Osteocyte (in vitro differentiated cells): ENCODE data around the gene KIF1A. TPM values are rescaled to one million over a fixed set of nuclear protein-coding genes. Genes with fewer than 3 reads are reported as not detected.

ENCODE experiments used
- DNase-seq: peaks from one replicate; pipeline ENCODE4 v3.0.0; 2021; ENCODE audit warnings: mixed read lengths; ENCODE audit not compliant: unreplicated experiment; ENCODE audit errors: extremely low spot score
- H3K27ac Mint-ChIP-seq: one replicate; pipeline ENCODE4 v1.8.0; 2021; ENCODE audit warnings: mild to moderate bottlenecking, mixed read lengths; ENCODE audit not compliant: unreplicated experiment
- H3K27me3 Mint-ChIP-seq: one replicate; pipeline ENCODE4 v1.8.0; 2021; ENCODE audit warnings: mixed read lengths; ENCODE audit not compliant: unreplicated experiment
- H3K36me3 Mint-ChIP-seq: one replicate; pipeline ENCODE4 v1.8.0; 2021; ENCODE audit warnings: mixed read lengths; ENCODE audit not compliant: unreplicated experiment
- H3K4me1 Mint-ChIP-seq: one replicate; pipeline ENCODE4 v1.8.0; 2021; ENCODE audit warnings: mixed read lengths; ENCODE audit not compliant: unreplicated experiment
- H3K4me3 Mint-ChIP-seq: one replicate; pipeline ENCODE4 v1.8.0; 2021; ENCODE audit warnings: mild to moderate bottlenecking, moderate library complexity, mixed read lengths; ENCODE audit not compliant: unreplicated experiment
- H3K9me3 Mint-ChIP-seq: one replicate; pipeline ENCODE4 v1.8.0; 2021; ENCODE audit warnings: mixed read lengths; ENCODE audit not compliant: unreplicated experiment
- CTCF ChIP-seq: fragments of 200-600 bp; sonication (generic); IDR thresholded peaks from 2 replicates; pipeline ENCODE4 v1.5.0; 2021; ENCODE audit warnings: antibody characterized with exemption, mild to moderate bottlenecking, moderate library complexity
- total RNA-seq: library from RNA; stranded (reverse); gene quantifications from 2 replicates; pipeline ENCODE4 v1.2.1, GENCODE V29; 2021

KIF1A gene
- total RNA-seq, 1 donor from 2014 or later: 5.6 TPM

- Mint-ChIP-seq H3K4me1 (no peaks in the 10 kb centered on the region), H3K27me3 (peaks cover 3% of the 10 kb centered on the region), H3K4me3 (no peak overlapping the region), H3K9me3 (no peaks in the 10 kb centered on the region), H3K36me3 (no peaks in the 10 kb centered on the region), H3K27ac (no peak overlapping the region)
- no peak for TF ChIP-seq CTCF
- no peak for DNase-seq
Measured at GRCh38 chr2:240775905-240776304, 44.1 kb downstream of the KIF1A start.

- Mint-ChIP-seq H3K4me3 (no peak overlapping the region), H3K27ac (no peak overlapping the region), H3K36me3 (no peaks in the 10 kb centered on the region), H3K27me3 (peaks cover 3% of the 10 kb centered on the region), H3K9me3 (no peaks in the 10 kb centered on the region), H3K4me1 (no peaks in the 10 kb centered on the region)
- DNase-seq: no peak
- no peak for TF ChIP-seq CTCF
Measured at GRCh38 chr2:240774856-240775255, 45.2 kb downstream of the KIF1A start.

- no peak for TF ChIP-seq CTCF
- Mint-ChIP-seq H3K4me1 (no peaks in the 10 kb centered on the region), H3K27me3 (no peaks in the 10 kb centered on the region), H3K27ac (no peak overlapping the region), H3K4me3 (no peak overlapping the region), H3K9me3 (no peaks in the 10 kb centered on the region), H3K36me3 (no peaks in the 10 kb centered on the region)
- DNase-seq: no peak
Measured at GRCh38 chr2:240769096-240769495, 50.9 kb downstream of the KIF1A start.

- no peak for DNase-seq
- Mint-ChIP-seq H3K27me3 (no peaks in the 10 kb centered on the region), H3K4me1 (no peaks in the 10 kb centered on the region), H3K4me3 (no peak overlapping the region), H3K36me3 (no peaks in the 10 kb centered on the region), H3K9me3 (no peaks in the 10 kb centered on the region), H3K27ac (no peak overlapping the region)
- no peak for TF ChIP-seq CTCF
Measured at GRCh38 chr2:240768216-240768615, 51.8 kb downstream of the KIF1A start.

- TF ChIP-seq CTCF: no peak
- H3K36me3 Mint-ChIP-seq: no peaks in the 10 kb centered on the region
- H3K27me3 Mint-ChIP-seq: no peaks in the 10 kb centered on the region
- DNase-seq: no peak
- no peaks in the 10 kb centered on the region for H3K9me3 Mint-ChIP-seq
- H3K4me1 Mint-ChIP-seq: no peaks in the 10 kb centered on the region
- H3K4me3 Mint-ChIP-seq: no peak overlapping the region
- no peak overlapping the region for H3K27ac Mint-ChIP-seq
Measured at GRCh38 chr2:240767341-240767740, 52.7 kb downstream of the KIF1A start.
